Fibroblast of skin of back (primary cell): ENCODE data around the gene PTH1R.

Experiments used
- DNase-seq: peaks from one replicate; pipeline ENCODE4 v3.0.0-alpha.2; 2013

Gene PTH1R

DNA sequence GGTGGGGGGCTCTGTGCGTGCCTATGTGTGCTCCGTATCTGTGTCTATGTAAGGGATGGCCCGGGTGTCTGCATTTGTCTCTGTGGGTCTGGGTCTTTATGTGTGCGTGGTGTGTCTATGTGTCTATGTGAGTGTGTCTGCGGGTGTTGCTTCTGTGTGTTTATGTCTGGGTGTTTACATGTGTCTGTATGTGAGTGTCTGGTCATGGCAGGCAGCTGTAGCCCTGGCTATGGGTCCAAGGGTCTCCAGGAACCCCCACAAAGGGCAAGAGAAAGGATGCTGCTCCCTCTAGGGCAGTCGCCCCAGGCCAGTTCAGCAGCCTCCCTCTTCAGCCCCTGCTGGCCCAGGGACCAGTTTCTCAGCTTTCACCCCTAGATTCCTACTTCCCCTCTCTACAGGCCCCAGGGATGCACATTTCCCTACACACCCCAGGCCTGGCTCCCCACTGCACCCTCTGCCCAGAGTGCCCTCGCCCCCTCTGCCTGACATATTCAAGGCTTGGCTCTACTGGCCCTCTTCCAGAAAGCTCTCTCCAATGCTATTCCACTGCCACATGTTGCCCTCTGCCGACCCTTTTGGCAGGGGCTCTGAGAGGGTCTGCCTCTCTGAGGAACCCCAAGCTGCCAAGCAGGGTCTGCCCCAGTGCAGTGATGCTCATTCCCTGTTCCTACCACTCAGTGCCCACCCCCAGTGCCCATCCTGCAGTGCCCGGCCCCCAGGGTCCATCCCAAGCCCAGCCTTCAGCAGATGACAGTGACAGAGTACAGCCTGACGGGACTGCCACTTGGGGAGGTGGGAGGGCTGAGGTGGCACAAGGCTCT is 13.2 kb upstream of the PTH1R start:
- DNase-seq: no peak

DNA sequence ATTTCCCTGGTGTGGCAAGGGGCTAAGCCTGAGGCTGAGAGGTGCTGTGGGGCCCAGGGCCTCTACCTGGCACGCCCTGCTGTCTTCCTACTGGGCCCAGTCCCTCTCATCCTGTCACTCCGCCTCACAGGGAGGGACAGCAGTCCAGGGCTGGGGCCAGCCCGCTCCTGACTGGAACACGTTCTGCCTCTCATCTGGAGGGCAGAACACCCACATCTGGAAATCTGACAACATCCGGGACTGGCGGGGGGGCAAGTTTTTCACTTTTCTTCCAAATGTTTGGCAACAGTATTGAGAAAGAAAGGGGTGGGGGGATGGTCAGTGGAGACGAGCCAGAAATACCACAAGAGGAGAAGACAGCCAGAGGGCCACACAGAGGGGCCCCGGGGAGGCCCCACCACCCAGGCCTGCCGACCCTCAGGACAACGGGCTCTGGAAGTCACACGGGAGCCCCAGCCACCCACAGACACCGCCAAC is 12.5 kb upstream of the PTH1R start:
- peak; percentile 28 for DNase-seq

DNA sequence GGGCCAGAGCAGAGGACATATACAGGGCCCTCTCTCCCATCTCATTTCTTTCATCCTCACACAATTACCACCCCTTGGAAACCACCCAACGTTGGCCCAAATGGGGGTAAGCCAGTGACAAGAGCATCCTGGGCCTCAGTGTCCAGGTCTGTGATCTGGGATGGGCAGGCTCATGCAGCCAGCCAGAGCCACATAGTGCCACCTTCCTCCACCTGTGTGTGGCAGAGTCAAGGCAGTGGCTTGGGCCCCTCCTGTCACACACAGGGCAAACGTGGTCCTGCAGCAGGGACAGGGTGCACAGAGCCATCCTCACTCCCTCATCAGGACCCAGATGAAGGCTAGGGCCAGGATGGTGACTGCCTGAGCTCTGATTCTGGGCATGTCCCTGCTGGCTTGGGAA is 12.0 kb upstream of the PTH1R start:
- DNase-seq: no peak

DNA sequence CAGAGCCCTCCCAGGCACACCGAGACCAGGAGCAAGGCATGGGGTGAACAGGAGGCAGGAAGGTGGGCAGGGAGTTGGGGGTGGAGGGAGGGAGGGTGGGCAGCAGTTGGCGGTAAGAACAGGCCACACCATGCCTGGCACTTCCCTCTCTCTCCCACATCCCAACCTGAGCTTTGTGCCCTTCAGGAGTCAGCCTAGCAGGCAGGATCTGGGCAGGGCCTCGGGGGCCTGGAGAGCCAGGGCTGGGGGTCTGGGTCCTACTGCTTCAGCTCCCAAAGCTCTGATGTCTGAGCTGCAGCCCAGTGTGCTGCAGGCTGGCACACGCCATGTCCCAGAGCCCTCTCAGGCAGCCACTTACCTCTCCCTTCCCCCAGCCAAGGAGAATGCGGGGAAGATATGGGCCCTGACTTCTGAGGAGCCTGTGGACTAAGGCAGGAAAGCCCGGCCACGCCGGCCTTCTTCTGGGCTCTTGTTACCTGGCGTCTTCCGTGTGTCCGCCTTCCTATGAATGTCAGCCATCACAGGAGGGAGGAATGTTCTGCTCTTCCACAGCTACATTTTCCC is 11.4 kb upstream of the PTH1R start:
- no peak for DNase-seq

DNA sequence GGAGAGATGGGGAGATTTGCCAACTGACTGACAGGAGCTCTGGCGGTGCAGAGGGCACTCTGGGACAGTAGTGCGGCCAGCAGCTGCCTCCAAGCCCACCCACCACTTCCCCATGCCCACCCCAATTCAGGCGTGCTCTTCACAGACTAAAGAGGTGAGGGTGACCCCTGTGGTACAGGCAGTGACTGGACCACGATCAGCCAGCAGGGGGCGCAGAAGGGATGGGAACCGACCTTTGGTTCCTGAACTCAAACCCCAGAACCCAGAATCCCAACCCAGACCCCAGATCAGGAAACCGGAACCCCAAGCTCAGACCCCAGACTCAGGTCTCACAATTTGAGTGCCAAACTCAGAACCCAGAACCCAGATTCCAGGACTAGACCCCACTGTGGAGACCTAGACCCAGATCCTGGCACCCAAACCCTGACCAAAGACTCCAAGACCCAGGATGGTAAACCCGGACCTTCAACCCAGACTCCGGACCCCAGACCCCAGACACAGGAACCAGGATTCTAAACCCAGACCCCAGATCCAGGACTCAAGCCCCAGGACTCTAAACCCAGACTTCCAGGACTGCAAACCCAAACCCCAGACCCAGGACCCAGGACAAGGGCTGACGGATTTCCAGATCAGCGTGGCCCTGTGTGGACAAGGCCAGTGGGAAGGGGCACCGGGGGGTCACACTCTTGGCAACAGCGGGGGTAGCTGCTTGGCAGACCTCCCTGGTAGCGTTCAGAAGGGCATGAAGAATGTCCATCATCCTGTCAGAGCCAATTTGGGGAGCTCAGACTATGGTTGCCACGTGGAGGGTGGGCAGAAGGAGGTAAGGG is 10.6 kb upstream of the PTH1R start:
- peak; percentile 43 for DNase-seq

DNA sequence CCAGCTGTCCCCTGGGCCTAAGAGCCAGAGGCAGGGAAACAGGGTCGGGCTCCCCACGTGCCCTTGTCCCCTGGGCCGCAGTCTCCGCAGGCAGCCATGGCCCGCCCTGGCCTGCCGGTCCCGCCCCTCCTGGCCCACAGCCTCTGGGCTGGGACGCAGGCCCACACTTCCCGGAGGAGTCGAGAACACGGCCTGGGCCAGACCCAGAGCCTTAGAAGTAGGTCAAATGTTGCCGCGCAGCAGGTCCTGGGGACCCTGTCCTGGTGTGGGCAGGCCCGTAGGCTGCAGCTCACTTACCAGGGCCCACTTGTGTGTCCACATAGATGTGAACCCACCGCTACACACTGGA is 10.0 kb upstream of the PTH1R start:
- no peak for DNase-seq

DNA sequence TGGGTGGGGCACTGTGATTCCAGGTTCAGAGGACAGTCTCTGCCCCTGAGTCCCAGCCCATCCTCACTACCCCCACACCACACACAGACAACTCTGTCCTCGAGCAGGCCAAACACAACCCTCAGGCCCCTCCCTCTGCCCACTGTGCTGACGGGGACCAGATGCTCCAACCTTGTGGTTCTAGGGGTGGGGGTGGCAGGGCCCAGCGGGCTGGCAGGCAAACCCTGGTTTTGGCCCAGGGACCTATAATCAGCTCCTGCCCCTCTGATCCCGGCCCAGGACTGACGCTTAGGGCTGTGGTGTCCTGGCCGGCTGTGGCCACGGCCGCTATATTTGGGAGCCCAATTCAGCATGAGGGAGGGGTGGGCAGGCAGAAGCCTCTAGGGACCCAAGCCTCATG is 9.2 kb upstream of the PTH1R start:
- DNase-seq: no peak

DNA sequence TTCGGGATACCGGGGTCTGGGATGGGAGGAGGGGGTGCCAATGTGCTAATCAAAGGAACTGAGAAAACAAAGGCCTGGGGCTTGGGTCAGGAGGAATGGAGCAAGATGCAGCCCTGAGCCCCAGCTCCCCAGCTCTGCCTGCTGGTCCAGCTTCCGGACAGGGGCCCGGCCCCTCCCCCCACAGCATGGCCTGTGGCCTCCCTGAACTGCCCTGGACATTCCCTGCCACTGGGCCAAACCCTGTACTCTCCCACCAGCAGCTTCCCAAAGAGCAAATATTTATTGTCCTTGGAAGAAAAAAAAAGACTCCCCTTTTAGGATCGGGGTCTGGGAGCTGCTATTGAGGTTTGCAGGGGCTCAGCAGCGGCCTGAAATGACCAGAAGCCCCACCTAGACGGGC is 8.6 kb upstream of the PTH1R start:
- DNase-seq: no peak

DNA sequence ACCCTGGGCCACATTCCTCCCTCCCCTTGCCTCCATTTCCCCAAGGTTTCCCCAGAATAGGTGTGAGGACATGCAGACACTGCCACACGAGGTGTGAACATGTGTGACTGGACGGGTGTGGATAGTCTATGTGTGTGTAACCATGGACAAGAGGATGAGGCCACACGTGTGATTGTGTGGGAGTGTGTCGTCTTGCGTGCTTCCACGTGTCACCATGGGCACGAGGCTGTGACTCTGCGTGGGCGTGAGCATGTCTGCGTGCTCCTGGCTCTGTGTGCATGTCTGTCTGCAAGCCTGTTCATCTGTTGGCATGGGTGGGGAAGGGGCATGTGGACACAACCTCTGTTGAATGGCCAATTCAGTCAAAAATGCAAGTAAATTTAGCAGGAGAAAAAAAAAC is 8.1 kb upstream of the PTH1R start:
- DNase-seq: no peak

DNA sequence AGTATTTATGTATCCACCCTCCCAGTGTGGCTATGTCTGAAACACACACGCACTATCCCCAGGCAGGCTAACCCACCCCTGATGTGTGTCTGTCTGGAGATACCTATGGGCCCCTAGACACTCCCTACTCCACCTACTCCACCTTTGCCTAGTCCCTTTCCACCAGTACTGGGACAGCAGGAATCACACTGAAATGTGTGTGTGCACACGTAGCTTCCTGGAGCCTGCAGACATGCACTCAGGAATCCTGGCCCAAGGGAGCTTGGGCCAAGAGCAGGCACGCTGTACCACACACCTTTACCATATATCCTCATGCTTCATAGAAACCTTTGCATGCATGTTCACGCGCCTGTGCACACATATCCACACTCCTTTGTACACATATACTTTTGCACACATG is 6.9 kb upstream of the PTH1R start:
- no peak for DNase-seq

DNA sequence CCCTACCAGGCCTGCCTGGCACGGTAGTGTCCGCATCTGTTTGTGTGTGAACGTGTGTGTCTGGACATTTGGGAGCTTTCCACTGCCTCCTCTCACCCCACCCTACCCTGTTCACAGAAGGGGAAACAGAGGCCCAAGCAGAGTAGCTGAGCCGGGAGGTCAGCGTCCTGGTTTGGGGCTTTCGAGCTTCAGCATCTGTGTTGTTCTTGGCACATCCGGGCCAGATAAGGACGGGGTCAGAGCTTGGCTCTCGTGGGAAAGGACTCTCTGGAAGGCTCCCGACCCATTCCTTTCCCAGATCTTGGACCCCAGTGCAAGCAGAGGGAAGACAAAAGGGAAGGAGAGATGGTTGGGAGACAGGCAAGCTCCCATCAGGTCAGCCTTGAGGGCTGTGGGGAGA is 6.3 kb upstream of the PTH1R start:
- no peak for DNase-seq

DNA sequence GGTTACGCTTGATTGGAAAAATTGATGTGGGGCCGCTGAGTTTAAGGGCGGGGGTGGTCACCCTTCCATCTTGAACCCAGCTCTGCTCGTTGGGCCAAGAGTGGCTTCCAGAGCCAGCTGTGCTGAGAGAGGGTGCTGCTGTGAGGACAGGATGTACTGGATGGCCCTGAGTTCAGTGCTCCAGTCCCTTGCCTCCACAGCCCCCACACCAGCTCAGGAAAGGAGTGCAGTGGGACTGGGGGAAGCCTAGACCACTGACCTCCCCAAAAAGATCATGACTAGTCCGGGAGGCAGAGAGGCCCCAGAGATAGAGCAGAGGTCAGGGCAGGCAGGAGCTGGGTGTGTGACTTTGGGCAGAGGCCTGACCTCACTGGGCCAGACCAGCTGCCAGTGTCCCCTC is 4.0 kb upstream of the PTH1R start:
- no peak for DNase-seq

DNA sequence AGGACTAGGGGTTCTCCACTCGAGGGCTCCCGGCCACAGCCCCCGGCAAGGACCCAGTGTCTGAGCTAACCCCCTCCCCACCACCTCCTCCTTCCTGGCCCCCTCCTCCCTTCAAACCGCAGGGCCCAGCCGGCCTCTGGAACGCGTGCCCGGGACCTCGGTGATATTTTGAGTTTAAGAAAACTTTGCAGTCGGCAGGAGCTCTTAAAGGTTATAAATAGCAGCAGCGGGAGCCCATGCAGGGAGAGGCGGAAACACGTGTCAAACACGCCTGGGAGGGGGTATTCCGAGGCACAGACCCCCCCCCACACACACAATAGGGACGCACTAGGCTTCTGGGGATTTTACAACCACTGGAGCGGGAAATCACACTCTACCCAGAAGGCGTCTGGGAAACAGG is 3.1 kb upstream of the PTH1R start:
- DNase-seq: peak; percentile 51

DNA sequence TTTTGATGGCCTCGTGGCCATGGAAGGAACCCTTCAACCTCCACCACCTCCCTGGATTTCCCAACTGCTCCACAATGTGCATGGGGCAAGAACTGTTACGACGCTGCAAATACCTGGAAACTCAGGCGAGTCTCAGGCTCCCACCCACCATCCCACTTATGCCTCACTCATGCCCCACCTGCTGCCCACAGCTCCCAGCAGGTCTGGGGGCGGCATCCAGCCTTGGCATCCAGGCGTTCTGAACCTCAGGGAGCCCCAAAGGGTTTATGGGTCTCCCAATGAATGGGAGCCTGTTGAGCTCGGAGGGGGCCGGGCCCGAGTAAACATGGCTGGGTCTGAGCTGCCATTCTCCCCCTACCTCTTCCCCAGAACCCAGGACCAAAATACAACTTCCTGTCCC is 2.0 kb upstream of the PTH1R start:
- no peak for DNase-seq

DNA sequence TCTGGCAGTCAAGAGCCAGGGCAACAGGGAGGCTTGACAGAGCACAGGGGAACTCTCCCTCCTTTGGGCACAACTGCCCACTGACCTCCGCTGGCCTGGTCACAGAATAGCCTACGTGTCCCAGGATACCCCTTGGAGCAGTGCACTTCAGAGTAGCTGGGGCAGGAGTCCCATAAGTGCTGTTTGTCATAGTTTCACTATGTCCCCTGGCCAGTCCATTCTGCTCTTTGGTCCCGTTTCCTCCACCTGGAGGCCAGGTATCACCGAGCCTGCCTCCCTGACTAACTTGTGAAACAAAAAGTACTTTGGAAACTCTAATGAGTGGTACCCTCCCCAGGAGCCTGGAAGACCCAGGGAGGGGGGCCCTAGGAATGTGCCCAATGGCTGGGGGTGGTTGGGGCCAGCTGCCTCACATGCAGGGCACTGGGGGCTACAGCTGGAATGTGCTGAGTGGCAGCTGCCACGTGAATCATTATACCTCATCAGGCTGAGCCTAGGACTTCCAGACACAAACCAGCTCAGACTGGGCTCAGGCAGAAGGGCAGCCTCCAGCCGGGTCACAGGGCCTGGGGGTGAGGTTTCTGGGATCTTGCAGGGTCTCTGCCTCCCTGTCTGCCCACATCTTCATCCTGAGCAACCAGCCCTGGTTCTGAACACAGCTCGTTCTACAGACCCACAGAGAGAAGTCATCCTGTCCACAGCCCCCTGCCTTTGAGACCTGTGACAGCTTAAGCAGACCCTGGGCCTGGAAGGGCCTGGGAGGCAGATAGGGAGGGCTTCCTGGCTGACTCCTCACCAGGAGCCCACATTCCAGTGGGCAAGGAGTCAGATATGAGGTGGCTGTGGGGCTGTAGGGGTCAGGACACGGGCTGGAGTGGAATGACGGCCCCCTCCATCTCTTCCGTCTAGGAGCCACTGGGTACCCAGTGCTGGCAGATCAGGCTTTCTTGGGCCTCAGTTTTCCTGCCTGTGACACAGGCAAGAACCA is 914 bp upstream of the PTH1R start:
- DNase-seq: no peak

DNA sequence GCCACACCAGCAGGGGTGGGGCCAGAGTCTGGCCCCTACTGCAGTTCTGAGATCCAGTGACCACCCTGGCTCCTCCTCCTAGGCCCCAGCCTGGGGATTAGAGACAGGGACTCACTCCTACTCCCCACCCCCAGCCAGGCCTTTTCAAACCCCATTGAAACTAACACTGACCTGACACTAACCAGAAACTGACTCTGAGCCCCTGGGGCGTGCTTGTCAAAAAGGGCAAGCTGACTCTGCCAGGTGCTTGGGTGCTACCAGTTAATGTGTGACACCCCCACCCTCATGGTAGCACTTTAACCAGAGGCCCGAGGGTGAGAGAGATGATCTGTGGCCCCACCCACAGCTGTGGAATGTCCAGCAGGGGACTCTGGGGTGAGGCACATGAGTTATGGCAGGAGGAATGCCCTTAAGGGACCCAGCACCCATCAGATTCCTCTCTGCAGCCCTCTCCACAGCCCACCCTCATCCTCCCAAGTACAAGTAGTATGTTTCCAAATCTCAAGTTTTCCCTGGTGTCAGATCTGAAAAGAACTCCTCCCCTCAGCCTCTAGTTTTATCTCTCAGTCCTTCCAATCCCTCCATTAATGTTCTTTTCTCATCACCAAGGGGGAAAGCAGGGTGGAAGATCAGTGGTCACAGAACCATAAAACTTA is 1.4 kb downstream of the PTH1R start:
- DNase-seq: peak; percentile 63

DNA sequence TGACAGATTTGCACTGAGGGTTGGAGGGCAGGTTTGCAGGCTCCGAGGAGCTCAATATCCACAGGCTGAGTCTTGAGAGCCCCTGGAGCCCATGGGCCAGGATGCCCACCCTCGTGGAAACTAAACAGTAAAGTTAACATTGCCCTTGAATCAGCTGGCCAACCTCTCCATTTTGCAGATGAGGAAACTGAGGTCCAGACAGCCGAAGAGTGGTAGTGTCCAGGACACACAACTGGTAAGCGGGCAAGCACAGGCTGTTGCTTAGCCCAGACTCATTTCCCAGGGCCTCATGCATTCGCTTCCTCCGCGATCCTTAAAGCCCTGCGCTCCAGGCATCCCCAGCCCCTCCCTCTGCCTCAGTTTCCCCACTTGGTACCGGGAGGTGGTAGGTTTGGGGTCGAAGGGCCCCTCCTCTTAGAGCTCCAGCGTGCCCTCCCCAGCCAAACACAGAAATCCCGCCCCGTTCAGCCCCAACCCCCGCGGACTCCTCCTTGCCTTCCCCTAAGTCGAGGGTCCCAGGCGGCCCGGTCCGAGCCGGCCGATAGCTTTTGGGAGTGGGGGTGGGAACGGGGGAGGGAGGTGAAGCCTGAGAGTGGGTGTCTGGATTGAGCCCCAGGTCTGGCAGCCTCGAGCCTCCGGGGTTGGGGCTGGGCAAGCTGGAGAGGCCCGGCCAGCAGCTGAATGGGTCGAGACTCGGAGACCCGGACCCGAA is 3.5 kb downstream of the PTH1R start:
- DNase-seq: no peak

DNA sequence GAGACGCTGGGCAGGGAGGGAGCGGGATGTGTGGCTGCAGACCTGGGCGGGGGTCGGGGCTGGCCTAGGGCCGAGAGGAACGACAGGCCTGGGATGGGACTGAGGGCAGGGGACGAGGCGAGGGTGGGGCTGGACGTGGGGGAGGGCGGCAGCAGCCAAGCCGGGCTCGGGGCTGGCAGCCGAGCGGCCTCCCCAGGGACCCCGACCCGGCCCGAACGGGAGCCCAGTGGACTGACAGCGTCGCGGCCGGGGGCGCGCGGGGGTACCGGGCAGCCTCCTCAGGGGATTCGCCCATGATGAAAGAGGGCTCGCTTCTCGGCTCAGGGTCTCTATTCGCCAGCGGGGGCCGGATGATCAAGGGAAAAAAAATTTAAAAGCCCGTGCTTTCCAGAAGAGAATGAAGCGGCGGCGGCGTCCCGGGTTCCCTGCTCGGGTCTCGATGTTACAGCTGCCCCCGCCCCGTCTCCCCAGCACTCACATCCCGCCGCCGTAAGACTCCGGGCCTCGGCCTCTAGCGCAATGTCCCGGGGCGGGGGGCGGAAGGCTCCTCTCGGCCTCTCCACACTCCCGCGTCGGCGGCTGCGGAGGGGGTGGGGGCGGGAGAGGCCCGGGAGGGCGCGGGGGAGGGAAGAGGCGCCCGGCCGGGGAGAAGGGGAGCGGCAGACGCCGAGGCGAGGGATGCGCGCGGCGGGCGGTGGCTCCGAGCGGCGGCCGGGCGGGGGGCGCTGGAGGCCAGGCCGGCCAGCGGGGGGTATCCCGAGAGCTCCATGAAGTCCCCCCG is 4.3 kb downstream of the PTH1R start:
- peak; percentile 50 for DNase-seq

DNA sequence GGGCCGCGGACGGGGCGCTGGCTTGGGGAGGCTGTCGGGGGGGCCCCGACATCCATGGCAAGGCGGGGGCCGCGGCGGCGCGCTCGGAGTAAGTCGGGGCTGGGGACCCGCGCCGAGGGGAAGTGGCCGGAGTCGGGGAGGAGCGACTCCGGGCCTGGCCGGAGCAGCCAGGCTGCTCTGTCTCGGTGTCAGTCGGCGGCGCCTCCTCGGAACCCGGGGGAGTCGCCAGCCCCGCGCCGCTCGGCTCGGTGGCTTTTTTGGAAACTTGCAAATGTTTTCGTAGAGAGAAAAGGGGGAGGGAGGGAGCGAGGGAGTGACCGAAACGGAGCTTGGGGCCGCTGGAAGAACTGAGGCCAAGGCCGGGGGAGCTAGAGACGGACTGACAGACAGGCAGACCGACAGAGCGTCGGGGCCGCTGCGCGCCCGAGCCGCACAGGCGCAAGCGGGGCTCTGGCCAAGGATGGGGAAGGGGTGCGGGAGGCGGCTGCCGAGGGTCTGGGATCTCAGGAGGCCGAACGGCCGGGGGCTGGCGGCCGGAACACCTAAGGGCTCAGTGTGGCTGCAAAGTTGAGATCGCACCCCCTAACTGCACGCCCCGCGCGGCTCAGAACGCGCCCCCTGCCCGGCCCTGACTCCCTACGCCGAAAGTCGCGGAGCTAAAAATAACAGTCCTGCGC is 5.0 kb downstream of the PTH1R start:
- peak; percentile 43 for DNase-seq
